Thoracic aorta (tissue), 2 donors: ENCODE data around the gene TPM2. TPM values are rescaled to one million over a fixed set of nuclear protein-coding genes. Genes with fewer than 3 reads are reported as not detected.
A peak's percentile ranks its signal among the peaks of the same experiment; 100 is the strongest.

Source experiments
- ATAC-seq: fragments of 150-250 bp; one replicate; pipeline ENCODE4 v1.8.0; 2017; ENCODE audit warnings: low read depth; ENCODE audit not compliant: insufficient number of reproducible peaks, low FRiP score
- DNase-seq: peaks from one replicate; pipeline ENCODE4 v3.0.0-alpha.2; 2020; ENCODE audit warnings: low spot score
- H3K27ac ChIP-seq, 2 donors: fragments of 200-600 bp; sonication (generic); 1 replicate in 1 of 2; 2 replicates in 1 of 2; pipeline ENCODE4 v1.5.1; 2016; ENCODE audit warnings: mild to moderate bottlenecking in 2 of 2, moderate library complexity in 2 of 2
- H3K27me3 ChIP-seq: fragments of 200-600 bp; sonication (generic); replicated peaks from 2 replicates; pipeline ENCODE4 v1.6.0; 2016; ENCODE audit warnings: mild to moderate bottlenecking; ENCODE audit not compliant: insufficient read depth
- H3K36me3 ChIP-seq: fragments of 200-600 bp; sonication (generic); one replicate; pipeline ENCODE4 v1.5.1; 2016
- H3K4me1 ChIP-seq, 2 donors: fragments of 200-600 bp; sonication (generic); 1 replicate in 1 of 2; 2 replicates in 1 of 2; pipeline versions ENCODE4 v1.5.1 to v1.6.0; 2016; ENCODE audit warnings: low read depth in 2 of 2, mild to moderate bottlenecking in 1 of 2; ENCODE audit not compliant: control insufficient read depth in 1 of 2
- H3K4me3 ChIP-seq: fragments of 200-600 bp; sonication (generic); 2 replicates; pipeline ENCODE4 v1.5.1; 2016; ENCODE audit warnings: mild to moderate bottlenecking
- H3K9me3 ChIP-seq: fragments of 200-600 bp; sonication (generic); 2 replicates; pipeline ENCODE4 v1.5.1; 2016
- CTCF ChIP-seq: fragments of 200-600 bp; sonication (generic); IDR thresholded peaks from one replicate; pipeline ENCODE4 v1.5.1; 2019; ENCODE audit warnings: antibody characterized with exemption
- total RNA-seq, 2 donors: library from RNA; depleted of rRNA; stranded (reverse); fragments of >200 nt; gene quantifications; one replicate each; pipeline versions ENCODE4 v1.1.0 to v1.2.3, GENCODE V29; 2016

TPM2 gene
- total RNA-seq, 2 donors from 2014 or later, result 4,158 to 5,700 TPM

DNA sequence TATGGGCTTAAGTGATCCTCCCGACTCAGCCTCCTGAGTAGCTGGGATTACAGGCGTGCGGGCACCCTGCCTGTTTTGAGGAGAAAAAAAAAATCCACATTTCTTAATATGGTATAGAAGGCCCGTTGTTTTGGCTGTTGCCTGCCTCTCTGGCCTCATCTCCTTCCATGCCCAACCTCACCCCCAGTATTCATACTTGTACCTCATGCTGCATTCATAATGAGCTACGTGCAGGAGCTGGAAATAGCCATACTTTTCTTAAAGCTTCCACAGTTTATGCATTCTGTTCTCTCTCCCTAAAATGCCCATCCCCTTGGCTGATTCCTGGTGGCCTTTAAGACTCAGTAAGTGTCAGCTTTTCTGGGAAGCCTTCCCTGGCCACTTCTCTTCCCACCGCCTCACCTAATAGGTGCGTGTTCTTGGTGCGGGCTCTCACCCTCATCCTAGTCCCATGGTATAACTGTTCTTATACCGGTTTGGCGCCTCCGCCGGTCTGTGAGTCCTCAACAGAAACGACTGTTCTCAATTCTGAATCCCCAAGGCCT, 2.1 kb upstream of the TPM2 start:
- ATAC-seq, result peak; percentile 17
- H3K27me3 ChIP-seq, result no peaks in the 10 kb centered on the region

GRCh38 chr9:35691334-35691650, 1.6 kb upstream of the TPM2 start:
- Histone ChIP-seq H3K4me3 (peak overlapping the region; percentile 94), H3K27ac (peak overlapping the region; percentile 99 to 100), H3K36me3 (peaks cover 30% of the 10 kb centered on the region), H3K4me1 (peaks cover 28 to 48% of the 10 kb centered on the region in 2 donors), H3K9me3 (no peaks in the 10 kb centered on the region), H3K27me3 (no peaks in the 10 kb centered on the region)
- DNase-seq, result no peak
- no peak for TF ChIP-seq CTCF
- peak; percentile 1 for ATAC-seq

More for the DNA sequence above, 2.1 kb upstream of the TPM2 start:
- peak overlapping the region; percentile 94 for H3K4me3 ChIP-seq
- H3K27ac ChIP-seq, result peak overlapping the region; percentile 99 to 100
- TF ChIP-seq CTCF, result no peak
- peaks cover 32 to 53% of the 10 kb centered on the region in 2 donors for H3K4me1 ChIP-seq
- H3K36me3 ChIP-seq, result peaks cover 26% of the 10 kb centered on the region
- no peaks in the 10 kb centered on the region for H3K9me3 ChIP-seq
- peak; percentile 39 for DNase-seq

GRCh38 chr9:35690614-35691333, 1.0 kb upstream of the TPM2 start:
- no peak for TF ChIP-seq CTCF
- peaks cover 32% of the 10 kb centered on the region for H3K36me3 ChIP-seq
- no peaks in the 10 kb centered on the region for H3K27me3 ChIP-seq
- peak overlapping the region; percentile 94 for H3K4me3 ChIP-seq
- DNase-seq (peak; percentile 70), ATAC-seq (peak; percentile 21)
- H3K9me3 ChIP-seq, result no peaks in the 10 kb centered on the region
- peak overlapping the region; percentile 99 to 100 for H3K27ac ChIP-seq
- peaks cover 22 to 43% of the 10 kb centered on the region in 2 donors for H3K4me1 ChIP-seq

DNA sequence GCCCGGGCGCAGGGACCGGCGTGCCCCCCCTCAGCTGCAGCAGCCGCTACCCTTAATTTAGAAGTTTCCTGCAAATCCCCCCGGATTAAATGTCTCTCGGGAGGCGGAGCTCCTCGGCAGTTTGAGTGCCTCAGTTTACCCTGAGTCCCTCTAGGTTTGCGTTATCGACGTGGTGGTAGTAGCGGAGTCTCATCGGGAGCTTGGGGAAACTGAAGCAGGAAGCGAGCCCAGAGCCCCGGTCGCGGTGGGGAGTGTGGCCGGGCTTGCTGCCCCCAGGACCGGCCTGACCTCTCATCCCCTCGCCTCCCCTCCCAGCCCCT, 529 bp upstream of the TPM2 start:
- no peak for TF ChIP-seq CTCF
- Histone ChIP-seq H3K36me3 (peaks cover 35% of the 10 kb centered on the region), H3K27ac (peak overlapping the region; percentile 99 to 100), H3K9me3 (no peaks in the 10 kb centered on the region), H3K4me3 (peak overlapping the region; percentile 94), H3K27me3 (no peaks in the 10 kb centered on the region), H3K4me1 (peaks cover 19 to 43% of the 10 kb centered on the region in 2 donors)
- no peak for DNase-seq
- no peak for ATAC-seq

GRCh38 chr9:35688558-35689541, 875 bp downstream of the TPM2 start:
- peak overlapping the region; percentile 94 for H3K4me3 ChIP-seq
- peaks cover 19 to 46% of the 10 kb centered on the region in 2 donors for H3K4me1 ChIP-seq
- no peaks in the 10 kb centered on the region for H3K27me3 ChIP-seq
- no peaks in the 10 kb centered on the region for H3K9me3 ChIP-seq
- TF ChIP-seq CTCF, result no peak
- peak overlapping the region; percentile 99 to 100 for H3K27ac ChIP-seq
- DNase-seq (no peak), ATAC-seq (no peak)
- H3K36me3 ChIP-seq, result peaks cover 49% of the 10 kb centered on the region
